DMS79 (cell line): ENCODE results near the gene GTF2H4.

Experiments
- DNase-seq: peaks from one replicate; lab custom pipeline; 2025; lab: John Stamatoyannopoulos, UW

Gene GTF2H4

DNA sequence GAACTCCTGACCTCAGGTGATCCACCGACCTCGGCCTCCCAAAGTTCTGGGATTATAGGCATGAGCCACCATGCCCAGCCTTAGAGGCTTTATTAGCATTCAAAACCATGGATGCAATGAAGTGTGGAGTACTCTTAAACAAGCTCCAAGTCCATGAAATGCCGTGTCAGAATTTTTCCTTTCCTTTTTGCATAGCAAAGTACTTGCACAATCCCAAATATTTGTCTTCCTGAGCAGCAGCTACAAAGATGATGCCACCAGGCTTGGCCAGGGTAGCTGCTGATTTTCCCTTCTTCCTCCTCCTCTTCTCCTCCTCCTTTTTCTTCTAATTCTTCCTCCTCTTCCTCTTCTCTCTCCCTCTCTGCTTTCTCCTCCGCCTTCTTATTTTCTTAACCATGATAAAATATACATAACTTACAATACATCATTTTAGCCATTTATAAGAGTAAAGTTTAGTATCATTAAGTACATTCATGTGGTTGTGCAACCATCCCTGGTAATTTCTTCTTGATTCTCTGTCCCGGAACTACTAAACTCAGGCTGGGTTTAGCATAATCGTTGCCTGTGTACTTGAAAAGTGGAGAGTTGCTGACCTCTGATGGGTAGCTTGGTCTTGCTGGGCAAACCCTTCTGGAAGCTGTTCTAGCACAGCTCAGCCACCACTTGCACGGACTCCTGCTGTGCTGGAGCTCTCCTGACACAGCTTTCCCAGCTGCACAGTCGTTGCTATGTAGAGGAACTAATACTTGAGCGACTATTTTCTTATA, 53.1 kb downstream of the GTF2H4 start:
- DNase-seq, result no peak

DNA sequence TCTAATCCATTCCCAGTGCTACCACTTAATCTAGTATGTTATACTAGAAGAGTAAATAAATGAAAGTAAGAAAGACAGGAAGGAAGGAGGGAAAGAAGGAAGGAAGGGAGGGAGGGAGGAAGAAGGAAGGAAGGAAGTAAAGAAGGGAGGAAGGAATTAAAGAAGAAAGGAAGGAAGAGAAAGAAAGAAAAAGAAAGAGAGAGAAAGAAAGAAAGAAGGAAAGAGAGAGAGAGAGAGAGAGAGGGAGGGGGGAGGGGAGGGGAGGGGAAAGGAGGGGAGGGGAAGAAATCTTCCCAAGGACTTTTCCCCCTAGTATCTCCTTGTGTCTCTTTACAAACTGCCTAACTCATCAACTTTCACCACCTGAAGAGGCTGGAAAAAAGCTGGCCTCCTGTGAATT, 54.7 kb downstream of the GTF2H4 start:
- no peak for DNase-seq

DNA sequence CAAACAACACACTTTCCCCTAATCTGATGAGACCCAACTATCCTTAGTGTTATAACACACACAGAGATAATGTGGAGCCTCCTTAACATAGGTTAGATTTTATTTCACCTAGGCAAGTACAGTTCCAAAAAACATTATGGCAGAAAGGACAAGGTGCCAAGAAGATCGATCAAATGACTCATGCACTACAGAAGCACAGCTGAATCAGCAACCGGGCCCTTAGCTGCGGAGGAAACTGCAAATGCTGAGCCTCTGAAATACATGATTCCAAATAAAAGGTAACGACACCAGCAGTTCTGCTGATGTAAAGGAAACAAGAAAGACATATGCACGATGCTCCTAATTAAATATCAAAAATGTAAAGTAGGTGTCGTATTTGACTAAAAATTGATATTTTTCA, 55.6 kb downstream of the GTF2H4 start:
- no peak for DNase-seq
